ENCODE results near the gene AKR1E2.
A peak's percentile ranks its signal among the peaks of the same experiment; 100 is the strongest.

AKR1E2 gene

DNA sequence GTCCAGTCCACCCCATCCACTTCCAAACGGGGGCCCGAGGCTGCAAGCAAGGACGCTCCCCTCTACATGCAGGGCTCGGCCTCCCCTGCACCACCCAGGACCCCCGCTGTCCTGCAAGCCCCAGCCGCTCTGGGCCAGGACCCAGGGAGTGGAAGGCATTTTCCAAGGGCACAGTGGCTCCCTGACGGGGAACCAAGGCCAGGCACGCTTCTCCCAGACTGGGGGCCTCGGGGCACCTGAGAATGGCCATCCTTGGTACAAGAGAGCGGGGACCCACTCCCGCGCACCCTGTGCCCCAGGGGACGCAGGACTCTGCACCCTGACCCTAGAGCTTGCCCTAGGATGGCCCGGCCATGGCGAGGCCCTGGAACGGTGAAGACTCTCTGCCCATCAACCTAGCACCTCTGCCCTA lies 545 bp upstream of the AKR1E2 start:
- Histone ChIP-seq H3K4me1 (ENCODE audit: control insufficient read depth in 2 of 2, insufficient read depth in 2 of 2, low read length in 2 of 2) (no peaks in the 10 kb centered on the region), H3K27me3 (ENCODE audit: control insufficient read depth in 2 of 2, insufficient read depth in 2 of 2, low read length in 2 of 2) (peaks cover 0 to 3% of the 10 kb centered on the region in 2 donors), H3K9me3 (ENCODE audit: control insufficient read depth in 2 of 2, low read length in 2 of 2) (no peaks in the 10 kb centered on the region), H3K4me3 (ENCODE audit: low read length in 2 of 2) (peak overlapping the region; percentile 38 to 64), H3K27ac (ENCODE audit: low read depth in 2 of 2, low read length in 2 of 2) (peak overlapping the region in 1 of 2 donors; percentile 73), H3K36me3 (ENCODE audit: control insufficient read depth in 2 of 2, insufficient read depth in 2 of 2, low read length in 2 of 2) (no peaks in the 10 kb centered on the region), H3K9ac (ENCODE audit: low read depth in 1 of 2, low read length in 2 of 2) (no peak overlapping the region)

DNA sequence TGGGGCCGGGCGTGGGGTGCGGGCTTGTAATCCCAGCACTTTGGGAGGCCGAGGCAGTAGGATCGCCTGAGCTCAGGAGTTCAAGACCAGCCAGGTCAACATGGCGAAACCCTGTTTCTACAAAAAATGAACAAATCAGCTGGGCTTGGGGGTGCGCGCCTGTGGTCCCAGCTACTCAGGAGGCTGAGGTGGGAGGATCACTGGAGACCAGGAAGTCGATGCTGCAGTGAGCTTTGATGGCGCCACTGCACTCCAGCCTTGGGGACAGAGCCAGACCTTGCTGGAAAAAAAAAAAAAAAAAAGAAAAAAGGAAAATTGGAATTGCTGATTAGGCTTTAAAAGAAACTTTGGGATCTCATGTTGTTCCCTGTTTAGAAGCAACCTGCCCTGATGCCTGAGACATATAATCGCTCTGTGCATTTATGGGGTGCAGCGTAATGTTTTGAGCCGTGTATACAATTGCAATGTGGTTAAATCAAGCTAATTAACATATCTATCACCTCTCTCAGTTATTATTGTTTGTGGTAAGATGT lies 851 bp downstream of the AKR1E2 start:
- H3K4me3 ChIP-seq (ENCODE audit: low read length in 2 of 2), result peak overlapping the region; percentile 61 to 64
- peak overlapping the region in 1 of 2 donors; percentile 70 for H3K9ac ChIP-seq (ENCODE audit: low read depth in 1 of 2, low read length in 2 of 2)
- no peaks in the 10 kb centered on the region for H3K4me1 ChIP-seq (ENCODE audit: control insufficient read depth in 2 of 2, insufficient read depth in 2 of 2, low read length in 2 of 2)
- no peaks in the 10 kb centered on the region for H3K9me3 ChIP-seq (ENCODE audit: control insufficient read depth in 2 of 2, low read length in 2 of 2)
- H3K36me3 ChIP-seq (ENCODE audit: control insufficient read depth in 2 of 2, insufficient read depth in 2 of 2, low read length in 2 of 2), result no peaks in the 10 kb centered on the region
- peaks cover 0 to 3% of the 10 kb centered on the region in 2 donors for H3K27me3 ChIP-seq (ENCODE audit: control insufficient read depth in 2 of 2, insufficient read depth in 2 of 2, low read length in 2 of 2)
- H3K27ac ChIP-seq (ENCODE audit: low read depth in 2 of 2, low read length in 2 of 2), result peak overlapping the region; percentile 73 to 86

DNA sequence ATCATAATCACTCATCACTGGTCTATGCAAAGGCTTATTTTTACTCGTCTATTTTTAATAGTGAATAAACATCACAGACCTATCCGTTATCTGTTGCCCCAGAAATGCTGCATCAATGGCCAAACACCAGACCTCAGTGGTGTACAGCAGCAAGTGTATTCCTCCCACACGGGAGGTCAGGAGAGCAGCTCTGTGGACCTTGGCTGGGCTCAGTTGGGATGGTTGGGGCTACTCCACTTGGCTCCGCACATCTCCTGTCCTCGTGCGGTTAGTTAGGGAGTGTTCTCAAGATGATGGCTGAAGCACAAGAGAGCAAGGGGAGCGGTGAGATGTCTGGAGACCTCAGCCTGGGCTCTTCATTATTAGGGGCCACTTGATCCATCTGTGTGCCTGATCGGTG lies 2.0 kb downstream of the AKR1E2 start:
- Histone ChIP-seq H3K4me3 (ENCODE audit: low read length in 2 of 2) (no peak overlapping the region), H3K27me3 (ENCODE audit: control insufficient read depth in 2 of 2, insufficient read depth in 2 of 2, low read length in 2 of 2) (peaks cover 0 to 3% of the 10 kb centered on the region in 2 donors), H3K4me1 (ENCODE audit: control insufficient read depth in 2 of 2, insufficient read depth in 2 of 2, low read length in 2 of 2) (no peaks in the 10 kb centered on the region), H3K9ac (ENCODE audit: low read depth in 1 of 2, low read length in 2 of 2) (no peak overlapping the region), H3K9me3 (ENCODE audit: control insufficient read depth in 2 of 2, low read length in 2 of 2) (no peaks in the 10 kb centered on the region), H3K27ac (ENCODE audit: low read depth in 2 of 2, low read length in 2 of 2) (no peak overlapping the region), H3K36me3 (ENCODE audit: control insufficient read depth in 2 of 2, insufficient read depth in 2 of 2, low read length in 2 of 2) (peaks cover 0 to under 1% of the 10 kb centered on the region in 2 donors)

DNA sequence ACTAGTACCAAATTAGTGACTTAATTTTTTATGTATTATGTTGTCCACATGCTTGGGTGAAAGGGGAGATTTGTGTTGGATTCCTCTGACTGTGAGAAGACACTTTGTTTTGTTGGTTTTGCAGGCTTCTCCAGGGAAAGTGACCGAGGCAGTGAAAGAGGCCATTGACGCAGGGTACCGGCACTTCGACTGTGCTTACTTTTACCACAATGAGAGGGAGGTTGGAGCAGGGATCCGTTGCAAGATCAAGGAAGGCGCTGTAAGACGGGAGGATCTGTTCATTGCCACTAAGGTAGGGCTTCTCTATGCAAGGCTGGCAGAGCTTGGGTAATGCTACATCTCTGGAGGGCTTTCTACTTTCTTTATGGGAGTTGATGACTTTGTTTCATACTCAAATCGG lies 4.5 kb downstream of the AKR1E2 start:
- H3K4me3 ChIP-seq (ENCODE audit: low read length in 2 of 2), result no peak overlapping the region
- peaks cover 1 to 7% of the 10 kb centered on the region in 2 donors for H3K36me3 ChIP-seq (ENCODE audit: control insufficient read depth in 2 of 2, insufficient read depth in 2 of 2, low read length in 2 of 2)
- no peaks in the 10 kb centered on the region for H3K4me1 ChIP-seq (ENCODE audit: control insufficient read depth in 2 of 2, insufficient read depth in 2 of 2, low read length in 2 of 2)
- no peaks in the 10 kb centered on the region for H3K9me3 ChIP-seq (ENCODE audit: control insufficient read depth in 2 of 2, low read length in 2 of 2)
- H3K9ac ChIP-seq (ENCODE audit: low read depth in 1 of 2, low read length in 2 of 2), result no peak overlapping the region
- H3K27me3 ChIP-seq (ENCODE audit: control insufficient read depth in 2 of 2, insufficient read depth in 2 of 2, low read length in 2 of 2), result peaks cover 0 to 3% of the 10 kb centered on the region in 2 donors
- H3K27ac ChIP-seq (ENCODE audit: low read depth in 2 of 2, low read length in 2 of 2), result no peak overlapping the region

DNA sequence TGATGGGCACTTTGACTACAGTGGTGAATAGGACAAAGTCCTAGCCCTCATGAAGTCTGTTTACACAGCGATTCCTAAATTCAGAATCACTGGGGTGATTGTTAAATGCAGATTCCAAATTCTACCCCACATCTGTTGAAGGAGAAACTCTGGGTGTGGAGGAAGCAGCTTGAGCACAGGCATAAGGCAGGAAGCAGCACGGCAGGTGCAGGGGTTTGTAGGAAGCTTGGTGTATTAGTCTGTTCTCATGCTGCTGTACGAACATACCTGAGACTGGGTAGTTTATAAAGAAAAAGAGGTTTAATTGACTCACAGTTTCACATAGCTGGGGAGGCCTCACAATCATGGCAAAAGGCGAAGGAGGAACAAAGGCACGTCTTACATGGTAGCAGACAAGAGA lies 5.1 kb downstream of the AKR1E2 start:
- Histone ChIP-seq H3K27me3 (ENCODE audit: control insufficient read depth in 2 of 2, insufficient read depth in 2 of 2, low read length in 2 of 2) (peaks cover 0 to 3% of the 10 kb centered on the region in 2 donors), H3K36me3 (ENCODE audit: control insufficient read depth in 2 of 2, insufficient read depth in 2 of 2, low read length in 2 of 2) (peaks cover 2 to 7% of the 10 kb centered on the region in 2 donors), H3K4me1 (ENCODE audit: control insufficient read depth in 2 of 2, insufficient read depth in 2 of 2, low read length in 2 of 2) (no peaks in the 10 kb centered on the region), H3K9ac (ENCODE audit: low read depth in 1 of 2, low read length in 2 of 2) (no peak overlapping the region), H3K9me3 (ENCODE audit: control insufficient read depth in 2 of 2, low read length in 2 of 2) (no peaks in the 10 kb centered on the region), H3K4me3 (ENCODE audit: low read length in 2 of 2) (no peak overlapping the region), H3K27ac (ENCODE audit: low read depth in 2 of 2, low read length in 2 of 2) (no peak overlapping the region)

DNA sequence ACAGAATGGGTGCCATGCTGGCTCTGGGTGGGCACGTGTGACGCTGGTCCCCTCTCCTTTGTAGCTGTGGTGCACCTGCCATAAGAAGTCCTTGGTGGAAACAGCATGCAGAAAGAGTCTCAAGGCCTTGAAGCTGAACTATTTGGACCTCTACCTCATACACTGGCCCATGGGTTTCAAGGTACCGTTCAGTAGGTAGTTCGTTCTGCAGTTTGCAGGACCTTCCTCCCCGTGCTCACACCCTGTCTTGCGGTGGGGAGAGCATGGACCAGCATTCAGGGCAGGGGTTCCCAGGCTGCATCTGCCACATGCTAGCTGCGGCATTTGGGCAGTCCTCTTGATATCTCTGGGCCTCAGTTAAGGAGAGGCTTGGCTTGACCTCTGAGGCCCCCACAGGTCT lies 7.3 kb downstream of the AKR1E2 start:
- no peak overlapping the region for H3K9ac ChIP-seq (ENCODE audit: low read depth in 1 of 2, low read length in 2 of 2)
- no peaks in the 10 kb centered on the region for H3K4me1 ChIP-seq (ENCODE audit: control insufficient read depth in 2 of 2, insufficient read depth in 2 of 2, low read length in 2 of 2)
- H3K36me3 ChIP-seq (ENCODE audit: control insufficient read depth in 2 of 2, insufficient read depth in 2 of 2, low read length in 2 of 2), result peaks cover 5 to 7% of the 10 kb centered on the region in 2 donors
- H3K9me3 ChIP-seq (ENCODE audit: control insufficient read depth in 2 of 2, low read length in 2 of 2), result no peaks in the 10 kb centered on the region
- no peak overlapping the region for H3K4me3 ChIP-seq (ENCODE audit: low read length in 2 of 2)
- peaks cover 0 to under 1% of the 10 kb centered on the region in 2 donors for H3K27me3 ChIP-seq (ENCODE audit: control insufficient read depth in 2 of 2, insufficient read depth in 2 of 2, low read length in 2 of 2)
- H3K27ac ChIP-seq (ENCODE audit: low read depth in 2 of 2, low read length in 2 of 2), result no peak overlapping the region

DNA sequence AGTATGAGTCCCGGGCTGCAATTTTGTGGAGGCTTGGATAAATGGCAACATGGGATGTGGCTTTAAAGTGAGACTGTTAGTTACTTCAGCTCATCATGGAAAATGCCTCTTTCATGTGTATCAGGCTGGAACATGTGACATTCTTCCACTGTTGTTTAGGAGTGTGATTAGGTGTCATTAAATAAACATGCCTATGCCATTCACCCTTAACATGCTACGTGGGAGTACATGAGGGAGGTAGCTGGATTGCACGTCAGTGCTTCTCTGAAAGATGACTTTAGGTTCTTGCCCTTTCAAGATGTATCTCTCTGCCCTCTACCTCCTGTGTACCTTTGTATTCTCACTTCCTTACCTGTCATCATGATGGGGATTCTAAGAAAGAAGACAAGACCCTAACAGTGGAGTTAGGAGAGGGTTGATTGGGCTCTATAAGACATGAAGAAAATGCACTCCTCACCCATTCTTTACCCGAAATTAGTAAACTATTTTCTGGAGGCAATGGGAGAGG lies 8.9 kb downstream of the AKR1E2 start:
- Histone ChIP-seq H3K9me3 (ENCODE audit: control insufficient read depth in 2 of 2, low read length in 2 of 2) (no peaks in the 10 kb centered on the region), H3K4me3 (ENCODE audit: low read length in 2 of 2) (no peak overlapping the region), H3K27me3 (ENCODE audit: control insufficient read depth in 2 of 2, insufficient read depth in 2 of 2, low read length in 2 of 2) (no peaks in the 10 kb centered on the region), H3K4me1 (ENCODE audit: control insufficient read depth in 2 of 2, insufficient read depth in 2 of 2, low read length in 2 of 2) (no peaks in the 10 kb centered on the region), H3K9ac (ENCODE audit: low read depth in 1 of 2, low read length in 2 of 2) (no peak overlapping the region), H3K27ac (ENCODE audit: low read depth in 2 of 2, low read length in 2 of 2) (no peak overlapping the region), H3K36me3 (ENCODE audit: control insufficient read depth in 2 of 2, insufficient read depth in 2 of 2, low read length in 2 of 2) (peaks cover 5 to 7% of the 10 kb centered on the region in 2 donors)

DNA sequence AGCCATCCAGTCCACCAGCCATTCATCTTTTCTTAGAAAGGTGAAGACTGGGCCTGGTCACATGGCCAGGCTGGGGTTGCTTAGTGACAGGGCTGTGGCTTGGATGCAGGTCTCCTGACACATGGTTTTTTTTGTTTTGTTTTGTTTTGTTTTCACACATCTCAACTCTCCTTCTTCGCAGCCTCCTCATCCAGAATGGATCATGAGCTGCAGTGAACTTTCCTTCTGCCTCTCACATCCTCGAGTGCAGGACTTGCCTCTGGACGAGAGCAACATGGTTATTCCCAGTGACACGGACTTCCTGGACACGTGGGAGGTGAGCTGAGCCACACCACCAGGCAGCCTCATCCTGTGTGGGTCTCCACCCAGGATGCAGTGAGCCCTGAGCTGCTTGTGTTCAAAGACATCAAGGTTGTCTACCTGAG lies 9.5 kb downstream of the AKR1E2 start:
- H3K9me3 ChIP-seq (ENCODE audit: control insufficient read depth in 2 of 2, low read length in 2 of 2), result no peaks in the 10 kb centered on the region
- H3K27me3 ChIP-seq (ENCODE audit: control insufficient read depth in 2 of 2, insufficient read depth in 2 of 2, low read length in 2 of 2), result no peaks in the 10 kb centered on the region
- H3K27ac ChIP-seq (ENCODE audit: low read depth in 2 of 2, low read length in 2 of 2), result no peak overlapping the region
- H3K9ac ChIP-seq (ENCODE audit: low read depth in 1 of 2, low read length in 2 of 2), result no peak overlapping the region
- peaks cover 5 to 7% of the 10 kb centered on the region in 2 donors for H3K36me3 ChIP-seq (ENCODE audit: control insufficient read depth in 2 of 2, insufficient read depth in 2 of 2, low read length in 2 of 2)
- no peak overlapping the region for H3K4me3 ChIP-seq (ENCODE audit: low read length in 2 of 2)
- H3K4me1 ChIP-seq (ENCODE audit: control insufficient read depth in 2 of 2, insufficient read depth in 2 of 2, low read length in 2 of 2), result no peaks in the 10 kb centered on the region

DNA sequence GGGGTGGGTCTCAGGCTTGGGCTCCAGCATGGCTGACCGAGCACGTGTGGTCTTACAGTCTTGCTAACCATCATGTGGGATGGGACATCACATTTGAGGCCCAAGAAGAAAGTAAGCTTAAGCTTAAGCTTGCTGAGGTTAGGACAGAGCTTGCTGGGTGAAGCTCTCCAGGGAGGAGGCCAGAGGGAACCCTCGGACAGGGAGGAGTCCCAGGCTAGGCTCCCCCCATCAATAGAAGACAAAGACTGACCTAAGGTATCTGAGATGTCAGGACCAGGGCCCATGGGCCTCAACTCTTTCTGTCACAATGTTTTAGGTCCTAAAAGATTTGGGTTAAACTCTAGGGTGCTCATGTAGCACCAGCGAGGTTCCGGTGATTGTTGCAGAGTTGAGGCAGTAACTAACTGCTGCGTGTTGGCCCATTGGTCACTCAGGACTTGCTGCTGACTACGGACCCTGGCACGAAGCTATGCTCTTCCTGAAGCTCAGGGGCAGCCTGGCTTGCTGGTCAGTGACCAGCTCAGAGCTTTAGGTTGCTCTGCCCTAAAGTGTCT lies 10.5 kb downstream of the AKR1E2 start:
- Histone ChIP-seq H3K27me3 (ENCODE audit: control insufficient read depth in 2 of 2, insufficient read depth in 2 of 2, low read length in 2 of 2) (no peaks in the 10 kb centered on the region), H3K9me3 (ENCODE audit: control insufficient read depth in 2 of 2, low read length in 2 of 2) (no peaks in the 10 kb centered on the region), H3K4me1 (ENCODE audit: control insufficient read depth in 2 of 2, insufficient read depth in 2 of 2, low read length in 2 of 2) (no peaks in the 10 kb centered on the region), H3K9ac (ENCODE audit: low read depth in 1 of 2, low read length in 2 of 2) (no peak overlapping the region), H3K4me3 (ENCODE audit: low read length in 2 of 2) (no peak overlapping the region), H3K36me3 (ENCODE audit: control insufficient read depth in 2 of 2, insufficient read depth in 2 of 2, low read length in 2 of 2) (peaks cover 5 to 7% of the 10 kb centered on the region in 2 donors), H3K27ac (ENCODE audit: low read depth in 2 of 2, low read length in 2 of 2) (no peak overlapping the region)

DNA sequence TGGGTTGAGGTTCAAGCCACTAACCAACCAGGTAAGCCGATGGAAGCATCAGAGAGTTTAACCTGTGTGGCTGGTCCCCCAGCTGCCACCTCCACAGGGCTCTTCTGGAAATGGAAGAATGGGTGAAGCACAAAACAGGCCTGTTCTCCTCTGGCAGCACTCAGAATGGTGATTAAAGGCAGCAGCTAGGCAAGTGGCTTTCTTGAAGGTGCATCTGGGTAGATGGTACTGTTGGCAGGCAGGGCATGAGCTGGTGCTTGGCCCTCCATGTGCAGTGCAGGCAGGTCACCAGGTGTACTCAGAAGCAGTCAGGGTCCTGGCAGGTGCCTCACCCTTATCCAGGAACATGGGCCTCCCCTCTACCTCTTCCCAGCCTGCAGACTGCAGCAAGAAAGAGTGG lies 11.5 kb downstream of the AKR1E2 start:
- H3K27ac ChIP-seq (ENCODE audit: low read depth in 2 of 2, low read length in 2 of 2), result no peak overlapping the region
- H3K27me3 ChIP-seq (ENCODE audit: control insufficient read depth in 2 of 2, insufficient read depth in 2 of 2, low read length in 2 of 2), result no peaks in the 10 kb centered on the region
- H3K9me3 ChIP-seq (ENCODE audit: control insufficient read depth in 2 of 2, low read length in 2 of 2), result no peaks in the 10 kb centered on the region
- H3K9ac ChIP-seq (ENCODE audit: low read depth in 1 of 2, low read length in 2 of 2), result no peak overlapping the region
- peaks cover 5 to 7% of the 10 kb centered on the region in 2 donors for H3K36me3 ChIP-seq (ENCODE audit: control insufficient read depth in 2 of 2, insufficient read depth in 2 of 2, low read length in 2 of 2)
- H3K4me1 ChIP-seq (ENCODE audit: control insufficient read depth in 2 of 2, insufficient read depth in 2 of 2, low read length in 2 of 2), result no peaks in the 10 kb centered on the region
- H3K4me3 ChIP-seq (ENCODE audit: low read length in 2 of 2), result no peak overlapping the region

All from mucosa of rectum (tissue), 2 donors.